GM23338 (cell line): ENCODE measurements around the gene FFAR3. TPM values are rescaled to one million over a fixed set of nuclear protein-coding genes. Genes with fewer than 3 reads are reported as not detected.

Experiments used
- ATAC-seq: fragments of 200-7000 bp; cut with Tn5 transposase; 3 replicates; pipeline ENCODE4 v1.9.1; 2020
- DNase-seq: peaks from one replicate; pipeline ENCODE4 v3.0.0-alpha.2; 2015; ENCODE audit warnings: low spot score
- H2AFZ ChIP-seq: fragments of 200-600 bp; sonication (generic); 2 replicates; pipeline ENCODE4 v1.8.0; 2016; ENCODE audit warnings: antibody characterized with exemption, mild to moderate bottlenecking, moderate library complexity
- H3F3A ChIP-seq: fragments of 200-600 bp; sonication (generic); replicated peaks from 2 replicates; pipeline ENCODE4 v1.8.0; 2017; ENCODE audit warnings: antibody characterized with exemption, mixed run types, low read depth
- H3K27ac ChIP-seq: fragments of 200-600 bp; sonication (generic); 2 replicates; pipeline ENCODE4 v1.6.1; 2016; ENCODE audit warnings: low read depth
- H3K27me3 ChIP-seq: fragments of 200-600 bp; sonication (generic); 2 replicates; pipeline ENCODE4 v1.8.0; 2016; ENCODE audit warnings: mild to moderate bottlenecking, mixed run types, moderate library complexity; ENCODE audit not compliant: insufficient read depth
- H3K36me3 ChIP-seq: fragments of 200-600 bp; sonication (generic); 2 replicates; pipeline ENCODE4 v1.8.0; 2016; ENCODE audit warnings: mild to moderate bottlenecking; ENCODE audit not compliant: insufficient read depth
- H3K4me1 ChIP-seq: fragments of 200-600 bp; sonication (generic); 2 replicates; pipeline ENCODE4 v1.8.0; 2016; ENCODE audit warnings: mild to moderate bottlenecking, moderate library complexity; ENCODE audit not compliant: insufficient read depth
- H3K4me2 ChIP-seq: fragments of 200-600 bp; sonication (generic); 2 replicates; pipeline ENCODE4 v1.7.1; 2017; ENCODE audit warnings: mixed run types
- H3K4me3 ChIP-seq: fragments of 200-600 bp; sonication (generic); 2 replicates; pipeline ENCODE4 v1.6.1; 2016; ENCODE audit warnings: mixed run types
- H3K79me2 ChIP-seq: fragments of 200-600 bp; sonication (generic); replicated peaks from 2 replicates; pipeline ENCODE4 v1.8.0; 2017; ENCODE audit warnings: mild to moderate bottlenecking; ENCODE audit not compliant: insufficient read depth
- H3K9me2 ChIP-seq: fragments of 200-600 bp; sonication (generic); 2 replicates; pipeline ENCODE4 v1.8.0; 2017; ENCODE audit not compliant: insufficient read depth
- H4K20me1 ChIP-seq: fragments of 200-600 bp; sonication (generic); replicated peaks from 2 replicates; pipeline ENCODE4 v1.8.0; 2017; ENCODE audit warnings: mild to moderate bottlenecking; ENCODE audit not compliant: insufficient read depth
- H3K27ac Mint-ChIP-seq: 2 replicates; pipeline ENCODE4 v1.8.0; 2020; ENCODE audit warnings: inconsistent platforms, mild to moderate bottlenecking, moderate library complexity, mixed read lengths
- H3K27me3 Mint-ChIP-seq: 3 replicates; pipeline ENCODE4 v1.8.0; 2022; ENCODE audit warnings: low read depth, mild to moderate bottlenecking, moderate library complexity, mixed read lengths, inconsistent platforms; ENCODE audit not compliant: insufficient read depth, poor library complexity
- H3K36me3 Mint-ChIP-seq: 3 replicates; pipeline ENCODE4 v1.8.0; 2021; ENCODE audit warnings: low read depth, mild to moderate bottlenecking, inconsistent platforms, moderate library complexity, mixed read lengths
- H3K4me1 Mint-ChIP-seq: 3 replicates; pipeline ENCODE4 v1.8.0; 2020; ENCODE audit warnings: mild to moderate bottlenecking, inconsistent platforms, mixed read lengths
- H3K4me3 Mint-ChIP-seq: 3 replicates; pipeline ENCODE4 v1.8.0; 2021; ENCODE audit warnings: moderate library complexity, mild to moderate bottlenecking, inconsistent platforms, mixed read lengths
- H3K9me3 Mint-ChIP-seq: 3 replicates; pipeline ENCODE4 v1.8.0; 2020; ENCODE audit warnings: moderate library complexity, mild to moderate bottlenecking, inconsistent platforms, mixed read lengths
- CREB1 ChIP-seq: fragments of 250-450 bp; sonication (Bioruptor Pico); IDR thresholded peaks from 2 replicates; pipeline ENCODE4 v1.5.0; 2020; ENCODE audit warnings: low read depth, mild to moderate bottlenecking, moderate library complexity
- EZH2 ChIP-seq: fragments of 200-600 bp; sonication (generic); IDR thresholded peaks from one replicate; pipeline ENCODE4 v1.8.0; 2017; ENCODE audit warnings: antibody characterized with exemption, mild to moderate bottlenecking, low read depth; ENCODE audit not compliant: unreplicated experiment
- EZH2phosphoT487 ChIP-seq: fragments of 200-600 bp; sonication (generic); IDR thresholded peaks from one replicate; pipeline ENCODE4 v1.8.1; 2018; ENCODE audit warnings: antibody characterized with exemption; ENCODE audit not compliant: unreplicated experiment
- NANOG ChIP-seq: IDR thresholded peaks from 2 replicates; pipeline ENCODE4 v1.6.1; 2016; ENCODE audit warnings: antibody characterized with exemption, borderline replicate concordance
- POLR2AphosphoS5 ChIP-seq: IDR thresholded peaks from 2 replicates; pipeline ENCODE4 v1.6.1; 2016; ENCODE audit warnings: antibody characterized with exemption, low read depth
- ZNF114 ChIP-seq: fragments of 250-450 bp; sonication (Bioruptor Pico); IDR thresholded peaks from 2 replicates; pipeline ENCODE4 v1.5.0; 2020; ENCODE audit warnings: mild to moderate bottlenecking, moderate library complexity
- polyA plus RNA-seq: library from polyadenylated mRNA; unstranded; fragments of >200 nt; fragmentation: Nextera tagmentation; extraction: Ambion mirVana; gene quantifications from 2 replicates; pipeline ENCODE4 v1.2.1, GENCODE V29; 2016
- total RNA-seq: library from RNA; depleted of rRNA; stranded (reverse); fragments of >200 nt; shearing (Covaris generic); gene quantifications from 2 replicates; pipeline ENCODE4 v1.2.3, GENCODE V29; 2014
- TF ChIP-seq, protein P1 (sequence below), 2 experiments: fragments of 200-600 bp in 1 of 2; sonication (generic) in 1 of 2; conservative IDR thresholded peaks; 2 replicates each; pipeline versions ENCODE4 v1.5.1 to v1.6.1; 2016 to 2017; ENCODE audit warnings: antibody characterized with exemption in 2 of 2, low read depth in 2 of 2, mild to moderate bottlenecking in 2 of 2, moderate library complexity in 1 of 2
- TF ChIP-seq, protein P2 (sequence below): IDR thresholded peaks from one replicate; pipeline ENCODE4 v1.6.1; 2018; ENCODE audit warnings: antibody characterized with exemption; ENCODE audit not compliant: unreplicated experiment

The FFAR3 gene
- total and polyA plus RNA-seq, 2 experiments from 2014 or later: 0.35 TPM; not detected in 1

GRCh38 chr19:35354898-35355297, 3.4 kb upstream of the FFAR3 start:
- no peaks in the 10 kb centered on the region for H3F3A ChIP-seq
- H3K4me1 ChIP-seq: no peaks in the 10 kb centered on the region
- H3K36me3 Mint-ChIP-seq: no peaks in the 10 kb centered on the region
- no peaks in the 10 kb centered on the region for H4K20me1 ChIP-seq
- H3K36me3 ChIP-seq: no peaks in the 10 kb centered on the region
- H3K27ac ChIP-seq: no peak overlapping the region
- H3K4me2 ChIP-seq: no peak overlapping the region
- H3K4me3 Mint-ChIP-seq: no peak overlapping the region
- DNase-seq (no peak), ATAC-seq (no peak)
- H3K27me3 Mint-ChIP-seq: peaks cover 9% of the 10 kb centered on the region
- no peaks in the 10 kb centered on the region for H3K27me3 ChIP-seq
- H3K79me2 ChIP-seq: no peaks in the 10 kb centered on the region
- no peaks in the 10 kb centered on the region for H3K9me2 ChIP-seq
- H3K4me1 Mint-ChIP-seq: peaks cover 7% of the 10 kb centered on the region
- H3K4me3 ChIP-seq: no peak overlapping the region
- H3K9me3 Mint-ChIP-seq: no peaks in the 10 kb centered on the region
- no peak overlapping the region for H3K27ac Mint-ChIP-seq
- TF ChIP-seq NANOG: no peak
- TF ChIP-seq, protein P1, sequence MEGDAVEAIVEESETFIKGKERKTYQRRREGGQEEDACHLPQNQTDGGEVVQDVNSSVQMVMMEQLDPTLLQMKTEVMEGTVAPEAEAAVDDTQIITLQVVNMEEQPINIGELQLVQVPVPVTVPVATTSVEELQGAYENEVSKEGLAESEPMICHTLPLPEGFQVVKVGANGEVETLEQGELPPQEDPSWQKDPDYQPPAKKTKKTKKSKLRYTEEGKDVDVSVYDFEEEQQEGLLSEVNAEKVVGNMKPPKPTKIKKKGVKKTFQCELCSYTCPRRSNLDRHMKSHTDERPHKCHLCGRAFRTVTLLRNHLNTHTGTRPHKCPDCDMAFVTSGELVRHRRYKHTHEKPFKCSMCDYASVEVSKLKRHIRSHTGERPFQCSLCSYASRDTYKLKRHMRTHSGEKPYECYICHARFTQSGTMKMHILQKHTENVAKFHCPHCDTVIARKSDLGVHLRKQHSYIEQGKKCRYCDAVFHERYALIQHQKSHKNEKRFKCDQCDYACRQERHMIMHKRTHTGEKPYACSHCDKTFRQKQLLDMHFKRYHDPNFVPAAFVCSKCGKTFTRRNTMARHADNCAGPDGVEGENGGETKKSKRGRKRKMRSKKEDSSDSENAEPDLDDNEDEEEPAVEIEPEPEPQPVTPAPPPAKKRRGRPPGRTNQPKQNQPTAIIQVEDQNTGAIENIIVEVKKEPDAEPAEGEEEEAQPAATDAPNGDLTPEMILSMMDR (conservative IDR thresholded peaks at IDR 0.05; ENCODE audit: low read depth in 2 of 2): no peak
- no peak for TF ChIP-seq ZNF114
- TF ChIP-seq, protein P2, sequence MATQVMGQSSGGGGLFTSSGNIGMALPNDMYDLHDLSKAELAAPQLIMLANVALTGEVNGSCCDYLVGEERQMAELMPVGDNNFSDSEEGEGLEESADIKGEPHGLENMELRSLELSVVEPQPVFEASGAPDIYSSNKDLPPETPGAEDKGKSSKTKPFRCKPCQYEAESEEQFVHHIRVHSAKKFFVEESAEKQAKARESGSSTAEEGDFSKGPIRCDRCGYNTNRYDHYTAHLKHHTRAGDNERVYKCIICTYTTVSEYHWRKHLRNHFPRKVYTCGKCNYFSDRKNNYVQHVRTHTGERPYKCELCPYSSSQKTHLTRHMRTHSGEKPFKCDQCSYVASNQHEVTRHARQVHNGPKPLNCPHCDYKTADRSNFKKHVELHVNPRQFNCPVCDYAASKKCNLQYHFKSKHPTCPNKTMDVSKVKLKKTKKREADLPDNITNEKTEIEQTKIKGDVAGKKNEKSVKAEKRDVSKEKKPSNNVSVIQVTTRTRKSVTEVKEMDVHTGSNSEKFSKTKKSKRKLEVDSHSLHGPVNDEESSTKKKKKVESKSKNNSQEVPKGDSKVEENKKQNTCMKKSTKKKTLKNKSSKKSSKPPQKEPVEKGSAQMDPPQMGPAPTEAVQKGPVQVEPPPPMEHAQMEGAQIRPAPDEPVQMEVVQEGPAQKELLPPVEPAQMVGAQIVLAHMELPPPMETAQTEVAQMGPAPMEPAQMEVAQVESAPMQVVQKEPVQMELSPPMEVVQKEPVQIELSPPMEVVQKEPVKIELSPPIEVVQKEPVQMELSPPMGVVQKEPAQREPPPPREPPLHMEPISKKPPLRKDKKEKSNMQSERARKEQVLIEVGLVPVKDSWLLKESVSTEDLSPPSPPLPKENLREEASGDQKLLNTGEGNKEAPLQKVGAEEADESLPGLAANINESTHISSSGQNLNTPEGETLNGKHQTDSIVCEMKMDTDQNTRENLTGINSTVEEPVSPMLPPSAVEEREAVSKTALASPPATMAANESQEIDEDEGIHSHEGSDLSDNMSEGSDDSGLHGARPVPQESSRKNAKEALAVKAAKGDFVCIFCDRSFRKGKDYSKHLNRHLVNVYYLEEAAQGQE: no peak
- TF ChIP-seq EZH2phosphoT487: no peak
- no peak for TF ChIP-seq CREB1 (CRISPR knock-in tag)
- no peak overlapping the region for H2AFZ ChIP-seq

DNA sequence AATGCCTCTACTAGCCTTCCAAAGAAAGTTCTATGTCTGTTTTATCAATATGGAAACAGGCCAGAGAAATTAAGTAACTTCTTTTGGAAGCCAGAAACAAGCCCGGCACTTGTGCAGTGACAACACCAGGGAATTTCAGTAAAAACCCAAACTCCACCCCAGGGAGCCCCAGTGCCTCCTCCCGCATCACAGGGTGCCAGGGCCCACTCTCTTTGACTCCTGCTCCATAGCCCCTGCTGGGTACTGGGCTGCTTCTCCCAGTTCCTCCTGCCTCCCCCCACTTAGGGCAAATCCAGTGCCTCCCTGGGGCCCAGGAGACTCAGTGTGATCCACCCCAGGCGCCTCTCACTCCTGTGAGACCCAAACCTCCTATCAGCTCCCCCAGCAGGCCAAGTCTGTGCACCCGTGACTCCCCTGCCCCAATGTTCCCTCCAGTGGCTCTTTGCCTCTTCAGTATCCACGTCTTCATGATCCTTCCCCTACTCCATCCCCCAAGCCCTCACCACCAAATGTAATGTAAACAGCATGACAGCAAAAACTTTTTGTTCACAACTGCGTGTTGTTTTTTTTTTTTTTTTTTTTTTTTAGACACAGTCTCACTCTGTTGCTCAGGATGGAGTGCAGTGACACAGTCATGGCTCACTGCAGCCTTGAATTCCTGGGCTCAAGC, 2.3 kb upstream of the FFAR3 start:
- H3K4me1 Mint-ChIP-seq: peaks cover 7% of the 10 kb centered on the region
- DNase-seq: peak; percentile 26

More for the DNA sequence above, 2.3 kb upstream of the FFAR3 start:
- TF ChIP-seq EZH2: no peak
- TF ChIP-seq POLR2AphosphoS5: no peak
- no peaks in the 10 kb centered on the region for H3F3A ChIP-seq
- Mint-ChIP-seq H3K27me3 (peaks cover 8% of the 10 kb centered on the region), H3K27ac (no peak overlapping the region), H3K36me3 (no peaks in the 10 kb centered on the region), H3K9me3 (no peaks in the 10 kb centered on the region), H3K4me3 (no peak overlapping the region; the same call in 2 of the 3 replicates)
- no peaks in the 10 kb centered on the region for H3K27me3 ChIP-seq
- H3K27ac ChIP-seq: no peak overlapping the region
- peak; percentile 14; the same call in 1 of the 3 replicates for ATAC-seq
- H3K79me2 ChIP-seq: no peaks in the 10 kb centered on the region
- H3K36me3 ChIP-seq: no peaks in the 10 kb centered on the region
- no peaks in the 10 kb centered on the region for H3K4me1 ChIP-seq
- H3K4me3 ChIP-seq: no peak overlapping the region
- no peak overlapping the region for H3K4me2 ChIP-seq
- H4K20me1 ChIP-seq: no peaks in the 10 kb centered on the region
- no peaks in the 10 kb centered on the region for H3K9me2 ChIP-seq
- no peak overlapping the region for H2AFZ ChIP-seq
